Measurements from ENCODE around the gene LAMA3. TPM values are rescaled to one million over a fixed set of nuclear protein-coding genes. Genes with fewer than 3 reads are reported as not detected.

LAMA3 gene
- total RNA-seq, 1 donor from 2014 or later = 69.8 TPM

- DNase-seq (ENCODE audit: low read depth) = no peak
- TF ChIP-seq CTCF (conservative IDR thresholded peaks at IDR 0.05; ENCODE audit: low read depth, low read length) = no peak
- no peak overlapping the region for H3K4me3 ChIP-seq (ENCODE audit: low read depth, low read length)
Observed at GRCh38 chr18:23983112-23983511, 293.9 kb downstream of the LAMA3 start.

- DNase-seq (ENCODE audit: low read depth) = no peak
- TF ChIP-seq CTCF (conservative IDR thresholded peaks at IDR 0.05; ENCODE audit: low read depth, low read length) = no peak
- no peak overlapping the region for H3K4me3 ChIP-seq (ENCODE audit: low read depth, low read length)
Observed at GRCh38 chr18:23986600-23987359, 297.5 kb downstream of the LAMA3 start.

- no peak for TF ChIP-seq CTCF (conservative IDR thresholded peaks at IDR 0.05; ENCODE audit: low read depth, low read length)
- no peak for DNase-seq (ENCODE audit: low read depth)
- no peak overlapping the region for H3K4me3 ChIP-seq (ENCODE audit: low read depth, low read length)
Observed at GRCh38 chr18:23990474-23991410, 301.5 kb downstream of the LAMA3 start.

GRCh38 chr18:23992089-23992940 is 303.1 kb downstream of the LAMA3 start:
- no peak for TF ChIP-seq CTCF (conservative IDR thresholded peaks at IDR 0.05; ENCODE audit: low read depth, low read length)
- H3K4me3 ChIP-seq (ENCODE audit: low read depth, low read length) = no peak overlapping the region
- no peak for DNase-seq (ENCODE audit: low read depth)

- no peak for TF ChIP-seq CTCF (conservative IDR thresholded peaks at IDR 0.05; ENCODE audit: low read depth, low read length)
- no peak for DNase-seq (ENCODE audit: low read depth)
- H3K4me3 ChIP-seq (ENCODE audit: low read depth, low read length) = no peak overlapping the region
Observed at GRCh38 chr18:23992941-23993280, 303.7 kb downstream of the LAMA3 start.

- peak overlapping the region; percentile 21 for H3K4me3 ChIP-seq (ENCODE audit: low read depth, low read length)
- DNase-seq (ENCODE audit: low read depth) = peak; percentile 76
- TF ChIP-seq CTCF (conservative IDR thresholded peaks at IDR 0.05; ENCODE audit: low read depth, low read length) = no peak
Observed at GRCh38 chr18:23994361-23994902, 305.2 kb downstream of the LAMA3 start.
